Mammary epithelial cell (primary cell): Measurements from ENCODE around the gene MATK.

ENCODE experiments used
- CTCF ChIP-seq, 2 donors: IDR thresholded peaks in 1 of 2; conservative IDR thresholded peaks in 1 of 2; 2 replicates each; pipeline ENCODE4 v1.5.1; 2011 to 2012; ENCODE audit warnings: inconsistent platforms in 2 of 2, low read length in 2 of 2, mild to moderate bottlenecking in 2 of 2, control low read depth in 1 of 2, low read depth in 1 of 2; ENCODE audit not compliant: insufficient read depth in 1 of 2; ENCODE audit errors: extremely low read depth in 1 of 2
- EZH2 ChIP-seq: IDR thresholded peaks from 2 replicates; pipeline ENCODE4 v1.6.1; 2012; ENCODE audit warnings: low read length, inconsistent platforms, borderline replicate concordance

GRCh38 chr19:3796358-3796757 is 10.2 kb upstream of the MATK start:
- TF ChIP-seq CTCF (conservative IDR thresholded peaks at IDR 0.05 in 1 of 2, IDR thresholded peaks at IDR 0.05 in 1 of 2; ENCODE audit: extremely low read depth in 1 of 2, insufficient read depth in 1 of 2, low read depth in 1 of 2, low read length in 2 of 2) (no peak), EZH2 (no peak)
